HL-60/S4 treated with retinoic acid at 250 ng/mL for 4 days and 3 days (cell line): ENCODE data around the gene CRYBG1.

Experiments used
- in situ Hi-C: fragments of 300-500 bp; cut with MboI; formaldehyde crosslinking; loops from 2 replicates; pipeline ENCODE4 v1.7.0; 2022; ENCODE audit warnings: low sequenced_read_pairs

The CRYBG1 gene

GRCh38 chr6:106452628-106453027 lies 92.1 kb downstream of the CRYBG1 start:
- in situ Hi-C loops, result no loop called here

GRCh38 chr6:106453756-106454367 lies 93.3 kb downstream of the CRYBG1 start:
- in situ Hi-C loops, result no loop called here

GRCh38 chr6:106456756-106457155 lies 96.2 kb downstream of the CRYBG1 start:
- in situ Hi-C loops, result no loop called here

GRCh38 chr6:106458021-106458986 lies 97.8 kb downstream of the CRYBG1 start:
- in situ Hi-C loops, result no loop called here

- in situ Hi-C loops, result no loop called here
These were observed 100.0 kb downstream of the CRYBG1 start for GRCh38 chr6:106460481-106460880.

- in situ Hi-C loops, result no loop called here
These were observed 100.6 kb downstream of the CRYBG1 start for GRCh38 chr6:106461084-106461483.

GRCh38 chr6:106462923-106463557 lies 102.5 kb downstream of the CRYBG1 start:
- in situ Hi-C loops, result no loop called here

GRCh38 chr6:106466211-106466610 lies 105.7 kb downstream of the CRYBG1 start:
- in situ Hi-C loops, result no loop called here

- in situ Hi-C loops, result no loop called here
These were observed 108.4 kb downstream of the CRYBG1 start for GRCh38 chr6:106468935-106469334.

GRCh38 chr6:106469882-106470281 lies 109.4 kb downstream of the CRYBG1 start:
- in situ Hi-C loops, result no loop called here

GRCh38 chr6:106470316-106470715 lies 109.8 kb downstream of the CRYBG1 start:
- in situ Hi-C loops, result no loop called here

GRCh38 chr6:106470811-106471210 lies 110.3 kb downstream of the CRYBG1 start:
- in situ Hi-C loops, result no loop called here

GRCh38 chr6:106473812-106474211 lies 113.3 kb downstream of the CRYBG1 start:
- in situ Hi-C loops, result no loop called here

GRCh38 chr6:106474466-106474865 lies 113.9 kb downstream of the CRYBG1 start:
- in situ Hi-C loops, result no loop called here

- in situ Hi-C loops, result no loop called here
These were observed 114.8 kb downstream of the CRYBG1 start for GRCh38 chr6:106475284-106475683.

GRCh38 chr6:106476331-106477105 lies 116.0 kb downstream of the CRYBG1 start:
- in situ Hi-C loops, result no loop called here

GRCh38 chr6:106477146-106477545 lies 116.6 kb downstream of the CRYBG1 start:
- in situ Hi-C loops, result no loop called here

GRCh38 chr6:106477790-106478189 lies 117.3 kb downstream of the CRYBG1 start:
- in situ Hi-C loops, result no loop called here

- in situ Hi-C loops, result no loop called here
These were observed 125.7 kb downstream of the CRYBG1 start for GRCh38 chr6:106486236-106486635.

- in situ Hi-C loops, result no loop called here
These were observed 128.2 kb downstream of the CRYBG1 start for GRCh38 chr6:106488494-106489370.
